ENCODE results near the gene NOP16.
"Not testable (repeated sequence)": the region's sequence is repeated elsewhere in the genome, so short reads cannot be mapped to it uniquely, and the experiment has no call there.

The NOP16 gene

GRCh38 chr5:176409765-176410164 is 21.4 kb upstream of the NOP16 start:
- DNase-seq (ENCODE audit: low read depth in 2 of 2) = no peak

GRCh38 chr5:176408590-176408989 is 20.2 kb upstream of the NOP16 start:
- no peak for DNase-seq (ENCODE audit: low read depth in 2 of 2)

GRCh38 chr5:176408252-176408573 is 19.8 kb upstream of the NOP16 start:
- DNase-seq (ENCODE audit: low read depth in 2 of 2) = not testable (repeated sequence)

DNA sequence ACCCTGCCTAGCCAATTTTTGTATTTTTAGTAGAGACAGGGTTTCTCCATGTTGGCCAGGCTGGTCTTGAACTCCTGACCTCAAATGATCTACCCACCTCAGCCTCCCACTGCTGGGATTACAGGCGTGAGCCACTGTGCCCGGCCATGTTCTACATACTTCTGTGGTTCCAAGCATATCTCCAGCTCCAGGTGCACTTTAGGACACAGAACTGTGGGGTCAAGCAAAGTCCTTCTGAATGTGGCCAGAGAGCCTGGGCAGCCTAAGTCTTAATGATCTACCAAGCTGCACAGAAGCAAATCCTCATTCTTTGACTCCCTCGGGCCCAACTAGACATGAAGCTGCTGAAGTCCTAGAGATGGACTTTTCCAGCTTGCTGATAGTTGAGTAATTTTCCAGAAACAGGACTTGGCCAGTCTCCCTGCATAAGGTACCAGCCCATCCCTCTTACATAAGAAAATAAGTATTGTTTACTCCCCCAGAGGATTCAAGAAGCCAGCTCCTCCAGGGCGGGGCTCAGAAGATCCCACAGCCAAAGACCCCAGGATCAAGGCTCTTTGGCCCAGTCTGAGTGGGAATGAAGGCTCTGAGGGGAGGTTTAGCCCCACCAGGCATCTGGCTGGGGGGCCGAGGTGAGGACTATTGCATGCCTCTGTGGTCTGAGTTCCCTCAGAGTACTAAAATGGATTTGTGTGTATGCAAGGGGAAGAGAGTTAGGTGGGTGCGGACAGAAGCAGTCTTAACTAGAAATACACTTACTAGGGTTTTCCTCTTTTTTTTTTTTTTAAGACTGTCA is 19.3 kb upstream of the NOP16 start:
- no peak for DNase-seq (ENCODE audit: low read depth in 2 of 2)

DNA sequence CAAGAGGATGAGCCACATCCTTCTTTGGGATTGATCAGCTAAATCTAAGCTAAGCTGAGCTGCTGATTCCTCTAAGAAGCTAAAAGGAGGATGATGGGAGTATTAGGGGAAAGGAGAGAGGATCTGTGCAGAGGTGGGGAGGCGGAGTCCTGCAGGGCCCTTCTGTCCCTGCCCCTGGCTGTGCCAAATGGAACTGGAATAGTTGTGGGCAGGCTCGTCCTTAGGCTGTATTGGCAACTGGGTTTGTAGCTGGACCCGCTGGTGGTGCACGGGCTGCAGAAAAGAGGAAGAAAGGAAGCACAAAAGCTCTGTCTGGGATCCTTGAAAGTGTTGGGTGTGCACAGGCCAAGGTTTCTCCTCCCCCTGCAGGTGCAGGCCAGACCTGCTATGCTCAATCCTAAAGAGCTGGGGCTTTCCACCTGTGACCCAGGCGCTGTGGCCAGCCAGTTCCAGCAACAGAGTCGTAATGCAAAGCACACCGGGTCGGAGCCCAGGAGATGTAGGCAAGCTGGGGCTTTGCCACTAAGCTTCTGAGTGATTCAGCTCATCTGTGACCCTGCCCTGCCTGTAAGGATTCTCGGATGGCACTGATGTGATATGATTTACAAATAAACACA is 18.1 kb upstream of the NOP16 start:
- DNase-seq (ENCODE audit: low read depth in 2 of 2) = no peak

GRCh38 chr5:176405656-176406435 is 17.4 kb upstream of the NOP16 start:
- no peak for DNase-seq (ENCODE audit: low read depth in 2 of 2)

DNA sequence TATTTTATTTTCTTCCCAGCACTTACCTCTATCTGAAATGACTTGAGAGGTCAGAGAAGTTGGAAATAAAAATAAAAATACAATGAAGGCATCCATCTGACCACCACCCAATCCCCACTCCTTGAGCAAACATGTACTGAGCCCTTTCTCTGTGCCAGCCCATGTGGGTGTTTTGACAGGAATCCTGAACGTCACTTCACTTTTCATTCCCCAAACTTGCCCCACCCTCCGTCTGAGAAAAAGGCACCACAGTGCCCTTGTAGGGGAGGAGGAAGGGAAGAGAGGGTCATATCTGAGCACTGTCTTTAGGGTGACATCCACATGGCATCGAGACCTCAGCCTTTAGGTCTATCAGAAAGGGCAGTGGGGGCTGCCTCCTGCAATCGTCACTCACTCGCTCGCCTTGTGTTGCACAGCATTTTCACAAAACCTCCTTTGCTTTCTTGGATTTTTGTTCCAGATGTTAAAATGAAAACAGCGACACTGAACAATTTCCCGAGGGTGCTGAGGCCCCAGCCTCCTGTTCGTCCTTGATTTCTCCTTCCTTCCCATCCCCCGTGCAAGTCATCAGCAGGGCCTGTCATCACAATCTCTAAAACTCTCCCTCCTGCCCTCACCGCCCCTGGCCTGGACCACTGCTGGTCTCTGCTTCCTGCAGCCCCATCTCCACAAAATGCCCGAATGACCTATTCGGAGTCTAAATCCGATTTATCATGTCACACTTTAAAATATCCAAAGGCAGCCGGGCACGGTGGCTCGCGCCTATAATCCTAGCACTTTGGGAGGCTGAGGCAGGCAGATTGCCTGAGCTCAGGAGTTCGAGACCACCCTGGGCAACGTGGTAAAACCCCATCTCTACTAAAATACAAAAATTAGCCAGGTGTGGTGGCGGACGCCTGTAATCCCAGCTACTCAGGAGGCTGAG is 13.1 kb upstream of the NOP16 start:
- DNase-seq (ENCODE audit: low read depth in 2 of 2) = no peak

DNA sequence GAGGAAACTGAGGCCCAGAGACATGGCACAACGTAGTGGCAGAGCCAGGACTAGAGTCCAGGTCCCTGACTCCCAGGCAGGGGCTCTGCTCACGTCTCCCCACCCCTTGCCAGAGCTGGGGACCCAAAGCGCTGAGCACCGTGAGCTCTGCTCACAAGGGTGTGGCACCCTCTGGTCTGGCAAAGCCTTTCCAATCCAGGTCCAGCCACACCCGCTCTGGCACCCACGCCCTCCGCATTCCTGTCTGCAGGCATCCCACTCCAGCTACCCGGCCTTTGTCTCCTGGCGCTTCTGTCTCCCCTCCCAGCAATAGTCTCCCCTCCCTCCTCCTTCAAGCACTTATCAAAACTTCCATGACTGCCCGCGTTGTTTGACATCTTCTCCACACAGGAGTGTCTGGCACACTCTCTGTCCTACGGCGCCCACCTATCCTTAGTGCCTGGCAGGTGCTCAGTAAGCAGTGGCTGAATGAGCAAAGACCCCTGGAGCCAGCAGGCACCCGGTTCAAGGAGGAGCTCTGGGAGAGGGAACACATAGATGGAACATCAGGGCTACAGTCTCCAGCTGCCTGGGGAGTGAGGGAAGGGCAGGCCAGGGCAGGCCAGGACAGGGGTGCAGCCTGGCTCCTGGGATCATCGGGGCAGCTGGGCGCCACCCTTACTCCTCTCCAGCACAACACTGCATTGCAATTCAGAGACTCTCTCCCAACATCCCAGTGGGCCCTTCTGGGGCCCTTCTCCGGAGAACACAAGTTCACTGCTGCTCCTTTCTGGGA is 12.2 kb upstream of the NOP16 start:
- no peak for DNase-seq (ENCODE audit: low read depth in 2 of 2)

GRCh38 chr5:176397736-176398420 is 9.5 kb upstream of the NOP16 start:
- DNase-seq (ENCODE audit: low read depth in 2 of 2) = no peak

DNA sequence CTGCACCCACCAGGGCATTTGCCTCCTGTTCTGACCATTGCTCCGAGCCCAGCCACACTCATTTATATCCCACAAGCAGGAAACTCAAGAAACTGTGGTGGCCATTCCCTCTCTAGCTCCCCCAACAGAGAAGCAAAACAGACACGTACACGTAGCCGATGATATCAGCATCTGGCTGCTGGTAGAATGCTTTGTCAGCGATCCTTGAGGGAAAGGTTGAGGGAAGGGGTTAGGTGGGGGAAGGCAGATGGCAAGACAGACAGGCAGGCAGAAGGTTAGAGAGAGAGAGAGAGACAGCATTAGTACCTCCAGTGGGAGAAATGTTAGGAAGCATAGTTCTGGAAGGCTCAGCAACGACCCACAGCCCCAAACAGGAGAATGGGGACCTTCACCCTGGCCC is 7.9 kb upstream of the NOP16 start:
- DNase-seq (ENCODE audit: low read depth in 2 of 2) = no peak

GRCh38 chr5:176394881-176395675 is 6.7 kb upstream of the NOP16 start:
- DNase-seq (ENCODE audit: low read depth in 2 of 2) = no peak

DNA sequence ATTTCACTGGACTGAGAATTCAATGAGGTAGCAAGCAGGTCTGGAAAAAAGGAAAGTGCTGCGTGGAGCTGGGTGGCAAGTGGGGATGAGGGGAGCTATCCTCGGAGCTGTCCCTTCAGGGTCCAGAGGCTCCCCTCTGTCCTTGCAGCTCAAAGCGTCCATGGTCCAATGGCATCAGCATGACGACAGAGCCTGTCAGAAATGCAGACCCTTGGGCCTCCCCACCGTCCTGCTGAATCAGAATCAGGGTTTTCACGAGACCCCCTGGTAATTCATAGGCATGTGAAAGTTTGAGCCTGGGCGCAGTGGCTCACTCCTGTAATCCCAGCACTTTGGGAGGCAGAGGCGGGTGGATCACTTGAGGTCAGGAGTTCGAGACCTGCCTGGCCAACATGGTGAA is 5.7 kb upstream of the NOP16 start:
- no peak for DNase-seq (ENCODE audit: low read depth in 2 of 2)

- no peak for DNase-seq (ENCODE audit: low read depth in 2 of 2)
Observed at GRCh38 chr5:176392526-176392925, 4.1 kb upstream of the NOP16 start.

DNA sequence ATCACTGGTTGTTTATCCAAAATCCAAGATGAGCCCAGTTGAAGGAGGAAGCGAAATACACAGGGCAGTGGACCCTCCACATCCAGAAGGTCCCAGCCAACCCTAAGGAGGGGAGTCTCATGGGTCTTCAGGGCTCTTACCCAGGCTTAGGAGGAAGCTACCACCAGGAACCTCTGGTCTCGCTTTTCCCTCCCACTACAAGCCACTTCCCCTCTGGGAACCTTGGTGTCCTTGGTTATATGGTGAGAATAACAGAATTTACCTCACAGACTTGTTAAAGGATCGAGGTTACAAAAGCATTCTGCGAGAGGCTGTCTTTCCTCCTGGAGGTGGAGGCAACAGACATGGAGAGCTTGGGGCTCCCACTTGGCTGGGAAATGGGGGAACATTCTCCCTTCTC is 3.6 kb upstream of the NOP16 start:
- DNase-seq (ENCODE audit: low read depth in 2 of 2) = no peak

- DNase-seq (ENCODE audit: low read depth in 2 of 2) = no peak
Observed at GRCh38 chr5:176391479-176391878, 3.1 kb upstream of the NOP16 start.

GRCh38 chr5:176389135-176390123 is 1.0 kb upstream of the NOP16 start:
- no peak for DNase-seq (ENCODE audit: low read depth in 2 of 2)

DNA sequence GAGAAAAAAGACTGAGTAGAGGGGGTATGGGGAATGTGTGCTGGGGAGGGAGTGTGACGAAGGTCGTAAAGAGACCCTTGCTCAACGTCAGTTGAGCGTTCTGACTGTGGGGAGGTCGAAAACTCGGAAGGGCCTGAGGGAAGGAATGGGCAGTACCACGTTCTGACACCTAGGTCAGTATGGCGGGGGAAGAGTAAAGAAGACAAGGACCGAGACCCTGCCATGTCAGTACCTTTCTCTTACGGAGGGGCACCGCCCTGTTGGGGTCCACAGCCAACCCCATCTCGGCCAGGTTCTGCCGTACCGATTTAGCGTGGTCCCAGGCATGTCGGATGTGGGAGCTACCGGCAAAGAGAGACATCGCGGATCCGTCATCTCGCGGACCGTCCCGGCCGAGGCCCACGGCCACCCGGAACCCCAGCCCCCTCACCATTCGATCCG is 375 bp downstream of the NOP16 start:
- DNase-seq (ENCODE audit: low read depth in 2 of 2) = no peak

DNA sequence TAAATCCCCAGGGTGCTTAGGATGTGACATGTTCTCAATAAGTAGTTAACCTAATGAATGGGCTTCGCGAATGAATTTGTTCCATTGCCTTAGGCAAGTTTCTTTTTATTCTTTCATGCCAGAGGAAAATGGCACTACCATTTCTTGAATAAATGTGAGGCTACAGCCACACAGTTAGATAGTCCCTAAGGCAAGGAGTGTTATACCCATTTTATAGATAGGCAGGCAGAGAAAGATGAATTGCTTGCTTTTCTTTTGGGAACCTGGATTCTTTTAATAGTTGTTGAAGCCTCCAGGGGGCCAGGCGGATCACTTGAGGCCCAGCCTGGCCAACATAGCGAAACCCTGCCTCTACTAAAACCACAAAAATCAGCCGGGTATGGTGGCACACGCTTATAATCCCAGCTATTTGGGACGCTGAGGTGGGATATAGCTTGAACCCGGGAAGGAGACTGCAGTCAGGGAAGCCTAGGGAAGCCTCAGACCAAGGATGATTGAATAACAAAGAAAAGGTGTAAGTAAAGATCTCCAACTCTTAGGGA is 943 bp downstream of the NOP16 start:
- DNase-seq (ENCODE audit: low read depth in 2 of 2) = no peak

Data from stimulated activated CD4-positive, alpha-beta T cell treated with anti-CD3 and anti-CD28 coated beads, Interleukin-1b, Interleukin-23, amount 100 ng/mL, for 1 hour (primary cell).